ENCODE data around the gene BACE2. TPM values are rescaled to one million over a fixed set of nuclear protein-coding genes. Genes with fewer than 3 reads are reported as not detected.

The BACE2 gene
- total and polyA plus RNA-seq, 2 experiments from 2014 or later, result 28.4 to 37.0 TPM

- no peaks in the 10 kb centered on the region for H4K20me1 ChIP-seq (ENCODE audit: insufficient read depth, poor library complexity, severe bottlenecking)
- no peaks in the 10 kb centered on the region for H3K9me2 ChIP-seq (replicated peaks; ENCODE audit: insufficient read depth)
- TF ChIP-seq EZH2 (IDR thresholded peaks at IDR 0.05; ENCODE audit: borderline replicate concordance) (no peak), CTCF (IDR thresholded peaks at IDR 0.05; ENCODE audit: poor library complexity) (peak; percentile 88)
- H3K79me2 ChIP-seq, result no peaks in the 10 kb centered on the region
- H3K27ac ChIP-seq, result no peak overlapping the region
- H2AFZ ChIP-seq, result no peak overlapping the region
- no peaks in the 10 kb centered on the region for H3K27me3 ChIP-seq
- 23% methylated on average over 8 of the region's 8 CpGs for WGBS (ENCODE audit: low lambda C conversion rate, missing lambda C conversion rate)
- H3K36me3 ChIP-seq (replicated peaks; ENCODE audit: insufficient read depth, low read depth), result no peaks in the 10 kb centered on the region
- H3K4me3 ChIP-seq, result no peak overlapping the region
- no peaks in the 10 kb centered on the region for H3K4me1 ChIP-seq (ENCODE audit: insufficient read depth)
- H3K9me3 ChIP-seq (ENCODE audit: low read depth), result no peaks in the 10 kb centered on the region
- peak; percentile 89 for DNase-seq (ENCODE audit: low spot score)
- H3K4me2 ChIP-seq, result no peak overlapping the region
Measured at GRCh38 chr21:41283211-41283818, 115.4 kb downstream of the BACE2 start.

GRCh38 chr21:41289431-41289830, 121.5 kb downstream of the BACE2 start:
- Histone ChIP-seq H3K4me2 (no peak overlapping the region), H3K36me3 (replicated peaks; ENCODE audit: insufficient read depth, low read depth) (no peaks in the 10 kb centered on the region), H3K79me2 (no peaks in the 10 kb centered on the region), H2AFZ (no peak overlapping the region), H3K27ac (no peak overlapping the region), H3K9me3 (ENCODE audit: low read depth) (no peaks in the 10 kb centered on the region), H4K20me1 (ENCODE audit: insufficient read depth, poor library complexity, severe bottlenecking) (no peaks in the 10 kb centered on the region), H3K27me3 (no peaks in the 10 kb centered on the region), H3K4me1 (ENCODE audit: insufficient read depth) (no peaks in the 10 kb centered on the region), H3K9me2 (replicated peaks; ENCODE audit: insufficient read depth) (no peaks in the 10 kb centered on the region), H3K4me3 (no peak overlapping the region)
- peak; percentile 29 for DNase-seq (ENCODE audit: low spot score)
- 68% methylated on average over 13 of the region's 13 CpGs for WGBS (ENCODE audit: low lambda C conversion rate, missing lambda C conversion rate)
- TF ChIP-seq EZH2 (IDR thresholded peaks at IDR 0.05; ENCODE audit: borderline replicate concordance) (no peak), EZH2phosphoT487 (IDR thresholded peaks at IDR 0.05; ENCODE audit: low read depth, severe bottlenecking, unreplicated experiment) (no peak), CTCF (IDR thresholded peaks at IDR 0.05; ENCODE audit: poor library complexity) (no peak)

- no peak overlapping the region for H2AFZ ChIP-seq
- WGBS (ENCODE audit: low lambda C conversion rate, missing lambda C conversion rate), result 85% methylated on average over 21 of the region's 24 CpGs
- H3K4me3 ChIP-seq, result no peak overlapping the region
- H3K4me1 ChIP-seq (ENCODE audit: insufficient read depth), result no peaks in the 10 kb centered on the region
- H3K36me3 ChIP-seq (replicated peaks; ENCODE audit: insufficient read depth, low read depth), result no peaks in the 10 kb centered on the region
- H3K9me3 ChIP-seq (ENCODE audit: low read depth), result no peaks in the 10 kb centered on the region
- TF ChIP-seq EZH2 (IDR thresholded peaks at IDR 0.05; ENCODE audit: borderline replicate concordance) (no peak), EZH2phosphoT487 (IDR thresholded peaks at IDR 0.05; ENCODE audit: low read depth, severe bottlenecking, unreplicated experiment) (no peak), CTCF (IDR thresholded peaks at IDR 0.05; ENCODE audit: poor library complexity) (no peak)
- no peak for DNase-seq (ENCODE audit: low spot score)
- no peaks in the 10 kb centered on the region for H3K27me3 ChIP-seq
- no peak overlapping the region for H3K27ac ChIP-seq
- no peak overlapping the region for H3K4me2 ChIP-seq
- H3K79me2 ChIP-seq, result no peaks in the 10 kb centered on the region
- H3K9me2 ChIP-seq (replicated peaks; ENCODE audit: insufficient read depth), result no peaks in the 10 kb centered on the region
- no peaks in the 10 kb centered on the region for H4K20me1 ChIP-seq (ENCODE audit: insufficient read depth, poor library complexity, severe bottlenecking)
Measured at GRCh38 chr21:41290106-41290799, 122.3 kb downstream of the BACE2 start.
